HFFc6 (cell line): Measurements from ENCODE around the gene COG1. TPM values are rescaled to one million over a fixed set of nuclear protein-coding genes. Genes with fewer than 3 reads are reported as not detected.

Experiments
- DNase-seq: peaks from one replicate; pipeline ENCODE4 v3.0.0-alpha.2; 2018
- H3K27ac Mint-ChIP-seq: 2 replicates; pipeline ENCODE4 v1.8.0; 2020; ENCODE audit warnings: mild to moderate bottlenecking, mixed read lengths
- H3K27me3 Mint-ChIP-seq: 2 replicates; pipeline ENCODE4 v1.8.0; 2021; ENCODE audit warnings: mild to moderate bottlenecking, moderate library complexity, mixed read lengths; ENCODE audit not compliant: insufficient read depth
- H3K36me3 Mint-ChIP-seq: 2 replicates; pipeline ENCODE4 v1.8.0; 2021; ENCODE audit warnings: low read depth, mixed read lengths
- H3K4me1 Mint-ChIP-seq: 2 replicates; pipeline ENCODE4 v1.8.0; 2020; ENCODE audit warnings: low read depth, mixed read lengths
- H3K4me3 Mint-ChIP-seq: 2 replicates; pipeline ENCODE4 v1.8.0; 2020; ENCODE audit warnings: mild to moderate bottlenecking, moderate library complexity, mixed read lengths
- H3K9me3 Mint-ChIP-seq: 2 replicates; pipeline ENCODE4 v1.8.0; 2020; ENCODE audit warnings: mild to moderate bottlenecking, mixed read lengths
- total RNA-seq, 6 experiments: library from RNA; stranded (reverse); fragmentation: NEBNext Ultra II Directional; extraction: Animal tissue kit (Norgen Biotek cat#: 25700); gene quantifications; 2 replicates in 1 of 6; 3 replicates in 5 of 6; pipeline ENCODE4 v1.2.3, GENCODE V29; 2021
- TF ChIP-seq, protein P1 (sequence below): fragments of 200-600 bp; sonication (generic); IDR thresholded peaks from 2 replicates; pipeline ENCODE4 v1.5.0; 2021; ENCODE audit warnings: antibody characterized with exemption, mild to moderate bottlenecking

Gene COG1
- total RNA-seq, 6 experiments from 2014 or later: 47.3 to 59.0 (median 55.8) TPM

DNA sequence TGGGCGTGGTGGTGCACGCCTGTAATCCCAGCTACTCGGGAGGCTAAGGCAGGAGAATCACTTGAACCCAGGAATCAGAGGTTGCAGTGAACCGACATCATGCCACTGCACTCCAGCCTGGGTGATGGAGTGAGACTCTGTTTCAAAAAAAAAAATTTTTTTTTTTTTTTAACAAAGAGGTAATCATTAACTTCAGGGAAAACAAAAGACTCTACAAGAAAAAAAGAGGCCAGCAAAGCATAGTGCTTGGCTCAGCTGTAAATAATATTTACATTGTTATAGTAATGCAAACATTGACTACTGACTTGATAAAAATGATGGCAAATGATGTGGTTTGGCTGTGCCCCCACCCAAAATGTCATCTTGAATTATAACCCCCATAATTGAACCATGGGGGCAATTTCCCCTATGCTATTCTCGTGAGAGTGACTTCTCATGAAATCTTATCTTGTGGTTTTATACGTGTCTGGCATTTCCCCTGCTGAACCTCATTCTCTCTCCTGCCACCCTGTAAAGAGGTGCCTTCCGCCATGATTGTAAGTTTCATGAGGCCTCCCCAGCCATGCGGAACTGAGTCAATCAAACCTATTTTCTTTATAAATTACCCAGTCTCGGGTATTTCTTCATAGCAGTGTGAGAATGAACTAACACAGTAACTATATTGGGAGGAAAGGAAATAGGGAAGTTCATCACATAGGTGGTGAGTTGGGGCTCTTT lies 40.8 kb upstream of the COG1 start:
- peaks cover 13% of the 10 kb centered on the region for H3K4me1 Mint-ChIP-seq
- TF ChIP-seq, protein P1, sequence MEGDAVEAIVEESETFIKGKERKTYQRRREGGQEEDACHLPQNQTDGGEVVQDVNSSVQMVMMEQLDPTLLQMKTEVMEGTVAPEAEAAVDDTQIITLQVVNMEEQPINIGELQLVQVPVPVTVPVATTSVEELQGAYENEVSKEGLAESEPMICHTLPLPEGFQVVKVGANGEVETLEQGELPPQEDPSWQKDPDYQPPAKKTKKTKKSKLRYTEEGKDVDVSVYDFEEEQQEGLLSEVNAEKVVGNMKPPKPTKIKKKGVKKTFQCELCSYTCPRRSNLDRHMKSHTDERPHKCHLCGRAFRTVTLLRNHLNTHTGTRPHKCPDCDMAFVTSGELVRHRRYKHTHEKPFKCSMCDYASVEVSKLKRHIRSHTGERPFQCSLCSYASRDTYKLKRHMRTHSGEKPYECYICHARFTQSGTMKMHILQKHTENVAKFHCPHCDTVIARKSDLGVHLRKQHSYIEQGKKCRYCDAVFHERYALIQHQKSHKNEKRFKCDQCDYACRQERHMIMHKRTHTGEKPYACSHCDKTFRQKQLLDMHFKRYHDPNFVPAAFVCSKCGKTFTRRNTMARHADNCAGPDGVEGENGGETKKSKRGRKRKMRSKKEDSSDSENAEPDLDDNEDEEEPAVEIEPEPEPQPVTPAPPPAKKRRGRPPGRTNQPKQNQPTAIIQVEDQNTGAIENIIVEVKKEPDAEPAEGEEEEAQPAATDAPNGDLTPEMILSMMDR: no peak
- DNase-seq: no peak
- peaks cover 8% of the 10 kb centered on the region for H3K27me3 Mint-ChIP-seq
- H3K9me3 Mint-ChIP-seq: peaks cover 5% of the 10 kb centered on the region; the same call in 1 of the 2 replicates
- no peaks in the 10 kb centered on the region for H3K36me3 Mint-ChIP-seq
- no peak overlapping the region for H3K27ac Mint-ChIP-seq
- H3K4me3 Mint-ChIP-seq: no peak overlapping the region

DNA sequence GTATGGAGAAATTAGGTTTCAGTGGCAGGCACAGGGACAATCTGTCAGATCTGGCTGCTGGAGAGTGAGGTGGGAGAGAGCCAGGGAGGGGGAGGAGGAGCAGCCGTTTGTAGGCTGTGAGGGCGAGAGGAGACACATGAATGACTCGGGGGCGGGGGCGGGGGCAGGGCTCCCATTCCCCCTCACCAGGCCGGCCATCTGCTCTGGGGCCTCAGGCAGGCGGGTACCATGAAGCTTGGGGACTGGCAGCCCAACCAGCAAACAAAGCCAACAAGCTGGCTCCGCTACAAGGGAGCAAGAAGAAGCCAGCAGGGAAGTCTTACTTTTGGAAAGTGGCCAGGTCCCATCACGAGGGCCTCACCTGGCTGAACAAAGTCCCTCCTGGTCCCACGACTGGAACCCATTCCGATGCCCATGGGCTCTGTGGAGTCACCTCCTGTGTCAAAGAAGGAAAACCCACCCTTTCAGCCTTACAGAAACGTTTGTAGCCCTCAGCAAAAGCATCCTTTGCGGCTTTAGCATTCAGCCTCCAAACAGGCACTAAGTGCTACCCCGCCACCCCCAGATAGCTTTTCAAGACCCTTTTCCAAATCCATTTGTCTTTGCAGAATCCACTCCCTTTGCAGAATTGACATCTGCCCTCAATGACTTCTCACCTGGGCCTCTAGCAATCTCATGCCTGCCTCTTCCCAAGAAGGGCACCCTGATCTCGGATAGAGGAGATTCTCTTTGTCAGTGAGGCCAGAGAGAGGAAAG lies 37.3 kb upstream of the COG1 start:
- DNase-seq: no peak
- peak overlapping the region; percentile 61; the same call in 1 of the 2 replicates for H3K4me3 Mint-ChIP-seq
- TF ChIP-seq, protein P1: no peak
- H3K27me3 Mint-ChIP-seq: peaks cover 12% of the 10 kb centered on the region
- H3K27ac Mint-ChIP-seq: peak overlapping the region; percentile 71
- H3K36me3 Mint-ChIP-seq: no peaks in the 10 kb centered on the region
- H3K4me1 Mint-ChIP-seq: peaks cover 13% of the 10 kb centered on the region
- no peaks in the 10 kb centered on the region for H3K9me3 Mint-ChIP-seq

DNA sequence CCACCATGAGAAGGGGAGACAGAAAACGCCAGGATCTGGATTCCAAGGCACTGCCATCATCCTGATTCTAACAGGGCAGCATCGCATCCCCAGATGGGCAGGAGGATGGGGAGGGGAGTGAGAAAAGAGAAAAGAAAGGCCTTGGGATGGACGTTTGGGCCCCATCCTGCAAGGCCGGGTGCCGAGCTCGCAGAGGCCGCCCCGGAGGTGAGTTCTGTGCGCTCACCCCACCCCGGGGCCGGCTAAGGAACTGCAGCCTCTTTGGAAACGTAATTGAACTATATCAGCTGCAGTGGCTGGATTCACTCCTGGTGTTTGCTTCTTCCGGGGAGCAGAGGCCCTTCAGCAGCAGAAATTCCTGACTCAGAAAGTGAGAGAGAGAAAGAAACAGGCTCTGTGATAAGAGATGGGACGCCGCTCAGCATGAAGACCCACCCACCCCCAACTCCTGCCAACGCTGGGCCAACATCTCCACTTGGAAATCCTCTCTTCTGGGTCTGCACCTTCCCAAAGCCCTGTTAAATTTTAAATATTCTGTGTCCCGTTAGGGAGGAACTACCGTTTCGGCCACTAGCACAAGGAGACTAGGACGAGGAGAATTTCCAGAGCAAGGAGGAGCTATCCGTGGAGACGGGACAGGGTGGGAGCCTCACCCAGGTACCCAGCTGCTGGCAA lies 36.6 kb upstream of the COG1 start:
- no peaks in the 10 kb centered on the region for H3K9me3 Mint-ChIP-seq
- peak overlapping the region; percentile 61; the same call in 1 of the 2 replicates for H3K4me3 Mint-ChIP-seq
- H3K27me3 Mint-ChIP-seq: peaks cover 12% of the 10 kb centered on the region
- peak; percentile 59 for DNase-seq
- H3K27ac Mint-ChIP-seq: peak overlapping the region; percentile 71
- TF ChIP-seq, protein P1: peak; percentile 86
- peaks cover 13% of the 10 kb centered on the region for H3K4me1 Mint-ChIP-seq
- H3K36me3 Mint-ChIP-seq: no peaks in the 10 kb centered on the region

DNA sequence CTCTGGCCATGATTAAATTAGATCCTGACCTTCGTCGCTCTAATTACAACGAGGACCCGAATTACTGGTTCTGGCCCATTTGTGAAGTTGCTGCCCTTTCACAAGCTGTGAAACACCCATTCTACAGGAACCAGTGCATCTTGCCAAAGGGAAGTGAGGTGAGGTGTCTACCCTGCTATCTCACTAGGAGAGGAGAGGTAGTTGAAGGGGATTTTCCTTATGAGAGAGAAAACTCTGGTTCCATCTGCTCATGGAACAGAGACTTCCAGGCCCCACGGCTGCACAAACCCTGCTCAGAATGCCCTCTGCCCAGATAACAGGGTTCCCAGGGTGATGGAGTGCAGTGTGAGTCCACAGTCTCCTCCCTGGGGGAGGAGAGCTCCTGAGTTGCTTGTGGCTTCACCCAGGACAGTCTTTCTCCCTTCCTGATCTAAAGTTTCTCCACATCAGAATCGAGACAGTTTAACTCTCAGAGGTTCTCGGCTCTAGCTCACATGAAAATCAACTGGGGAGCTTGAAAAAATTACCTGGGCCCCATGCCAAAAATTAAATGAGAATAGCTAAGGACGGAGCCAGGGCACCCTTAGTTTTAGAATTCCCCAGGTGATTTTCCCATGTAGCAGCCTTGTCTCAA lies 35.9 kb upstream of the COG1 start:
- Mint-ChIP-seq H3K9me3 (no peaks in the 10 kb centered on the region), H3K36me3 (no peaks in the 10 kb centered on the region), H3K27ac (no peak overlapping the region), H3K27me3 (peaks cover 14% of the 10 kb centered on the region), H3K4me1 (peaks cover 13% of the 10 kb centered on the region), H3K4me3 (no peak overlapping the region)
- no peak for DNase-seq
- TF ChIP-seq, protein P1: no peak

DNA sequence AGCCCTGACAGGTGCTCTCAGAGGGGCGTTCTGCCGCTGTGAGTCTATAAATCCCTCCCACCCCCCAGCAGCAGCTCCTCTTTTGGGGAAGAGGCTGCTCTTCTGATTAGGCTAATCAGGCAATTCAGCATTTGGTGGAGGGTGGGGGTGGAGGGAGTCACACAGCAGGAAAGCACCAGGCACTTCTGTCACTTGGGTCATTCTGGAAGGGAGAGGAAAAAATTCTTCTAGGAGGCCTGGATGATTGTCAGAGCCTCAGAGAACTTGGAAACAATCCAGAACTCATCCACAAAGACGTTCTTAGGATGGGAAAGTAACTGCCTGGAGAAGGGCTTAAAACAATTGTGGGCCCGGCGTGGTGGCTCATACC lies 35.3 kb upstream of the COG1 start:
- peaks cover 13% of the 10 kb centered on the region for H3K4me1 Mint-ChIP-seq
- DNase-seq: no peak
- H3K9me3 Mint-ChIP-seq: no peaks in the 10 kb centered on the region
- TF ChIP-seq, protein P1: no peak
- H3K4me3 Mint-ChIP-seq: no peak overlapping the region
- no peak overlapping the region for H3K27ac Mint-ChIP-seq
- H3K27me3 Mint-ChIP-seq: peaks cover 14% of the 10 kb centered on the region
- H3K36me3 Mint-ChIP-seq: no peaks in the 10 kb centered on the region
